Measurements from ENCODE around the gene EEA1. TPM values are rescaled to one million over a fixed set of nuclear protein-coding genes. Genes with fewer than 3 reads are reported as not detected.

The EEA1 gene
- total RNA-seq, 1 experiment from 2014 or later, result 14.9 TPM

- H3K4me1 ChIP-seq (ENCODE audit: insufficient read depth, low read length), result no peaks in the 10 kb centered on the region
- no peak overlapping the region for H2BK20ac ChIP-seq (ENCODE audit: low read depth, low read length, poor library complexity, severe bottlenecking)
- no peak overlapping the region for H3K9ac ChIP-seq (ENCODE audit: extremely low read depth, insufficient read length, low read length)
- Mint-ChIP-seq H3K4me3 (no peak overlapping the region), H3K4me1 (peaks cover 32 to 33% of the 10 kb centered on the region in 2 experiments), H3K9me3 (peaks cover 14 to 15% of the 10 kb centered on the region in 2 experiments; a peak in 4 of 5 replicates), H3K27ac (no peak overlapping the region), H3K36me3 (ENCODE audit: insufficient read depth in 1 of 3, low read depth in 3 of 3) (peaks cover 9 to 16% (median 10%) of the 10 kb centered on the region in 3 experiments), H3K27me3 (ENCODE audit: low read depth) (no peaks in the 10 kb centered on the region)
- no peak overlapping the region for H3K14ac ChIP-seq (ENCODE audit: insufficient read depth, low read length)
- no peak overlapping the region for H2BK120ac ChIP-seq (ENCODE audit: low read depth, low read length, poor library complexity, severe bottlenecking)
- no peak overlapping the region for H3K18ac ChIP-seq (ENCODE audit: insufficient read length, low read depth, low read length)
- no peak for TF ChIP-seq CTCF (conservative IDR thresholded peaks at IDR 0.05)
- no peak overlapping the region for H3K56ac ChIP-seq (ENCODE audit: insufficient read length, low read depth, low read length)
- no peak overlapping the region for H2AFZ ChIP-seq (ENCODE audit: low read length)
- no peak overlapping the region for H2AK5ac ChIP-seq (ENCODE audit: insufficient read length, low read length)
- H3K23me2 ChIP-seq (ENCODE audit: insufficient read length, low read depth, low read length, poor library complexity, severe bottlenecking), result no peaks in the 10 kb centered on the region
- WGBS (ENCODE audit: extremely low coverage, insufficient read length, low lambda C conversion rate), result no CpG with 5 or more reads among the region's 3 CpGs
- no peaks in the 10 kb centered on the region for H4K20me1 ChIP-seq (ENCODE audit: control insufficient read depth, insufficient read depth, insufficient read length)
- no peak overlapping the region for H3K4ac ChIP-seq (ENCODE audit: low read depth, low read length)
- no peaks in the 10 kb centered on the region for H3K9me3 ChIP-seq (ENCODE audit: control insufficient read depth, low read depth, low read length)
- H4K5ac ChIP-seq (ENCODE audit: insufficient read length, low read depth, low read length), result no peak overlapping the region
- peaks cover 4% of the 10 kb centered on the region for H3K79me1 ChIP-seq (ENCODE audit: insufficient read depth, low read depth, low read length, poor library complexity, severe bottlenecking)
- H4K8ac ChIP-seq (replicated peaks; ENCODE audit: insufficient read length, low read depth, low read length), result no peak overlapping the region
- H4K91ac ChIP-seq (ENCODE audit: insufficient read length, low read depth, low read length), result no peak overlapping the region
- H3K4me2 ChIP-seq (ENCODE audit: insufficient read depth, insufficient read length, low read length), result no peak overlapping the region
- no peaks in the 10 kb centered on the region for H3K27me3 ChIP-seq (ENCODE audit: insufficient read depth, low read length)
- H2BK15ac ChIP-seq (ENCODE audit: low read depth, low read length), result no peak overlapping the region
- no peak for DNase-seq
- H3T11ph ChIP-seq (ENCODE audit: low read length), result no peak overlapping the region
- no peak overlapping the region for H2BK12ac ChIP-seq (ENCODE audit: insufficient read length, low read depth, low read length)
- peaks cover 6% of the 10 kb centered on the region; the same call in 1 of the 2 replicates for H3K79me2 ChIP-seq (ENCODE audit: insufficient read depth, low read length)
- no peak overlapping the region for H3K23ac ChIP-seq (ENCODE audit: insufficient read length, low read depth, low read length)
- H2BK5ac ChIP-seq (ENCODE audit: insufficient read length, low read length), result no peak overlapping the region
- no peak overlapping the region for H3K27ac ChIP-seq (ENCODE audit: insufficient read length, low read depth, low read length)
Measured at GRCh38 chr12:92908108-92908507, 21.0 kb downstream of the EEA1 start.

All from H9 (cell line).